Endometrium (tissue), 2 donors: ENCODE results near the gene C16orf46.
A peak's percentile ranks its signal among the peaks of the same experiment; 100 is the strongest.

Experiments used
- FAIRE-seq: peaks from 2 replicates; lab custom pipeline; 2012; peaks lifted over from hg19 to GRCh38; lab: Jason Lieb, UNC
- donor health status: control.
- donor health status: control.

Gene C16orf46

GRCh38 chr16:81076566-81077075 lies 417 bp downstream of the C16orf46 start:
- FAIRE-seq: peak; percentile 29

- FAIRE-seq: no peak
These were observed 3.3 kb downstream of the C16orf46 start for GRCh38 chr16:81073560-81074330.

DNA sequence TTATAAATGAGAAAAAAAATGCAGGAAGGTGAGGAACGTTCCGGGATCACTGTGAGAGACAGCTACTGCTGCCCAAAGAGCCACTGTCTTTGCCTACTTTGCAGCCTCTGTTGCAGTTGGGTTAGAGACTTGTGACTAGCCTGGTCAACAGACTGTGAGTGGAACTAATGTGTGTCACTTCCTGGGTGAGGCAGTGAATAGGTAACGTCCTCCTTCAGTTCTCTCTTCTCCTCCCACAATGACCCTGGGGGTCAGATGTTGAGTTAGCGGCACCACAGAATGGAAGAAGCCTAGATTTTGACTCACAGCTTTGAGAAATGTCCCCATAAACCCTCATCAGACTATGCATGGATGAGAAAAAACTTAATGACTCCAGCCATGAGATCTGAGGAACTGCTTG lies 5.2 kb downstream of the C16orf46 start:
- no peak for FAIRE-seq

GRCh38 chr16:81070979-81071378 lies 6.1 kb downstream of the C16orf46 start:
- FAIRE-seq: no peak

- FAIRE-seq: no peak
These were observed 8.0 kb downstream of the C16orf46 start for GRCh38 chr16:81069063-81069462.

GRCh38 chr16:81067166-81067565 lies 9.9 kb downstream of the C16orf46 start:
- peak; percentile 18 for FAIRE-seq

GRCh38 chr16:81066681-81067080 lies 10.4 kb downstream of the C16orf46 start:
- FAIRE-seq: no peak

DNA sequence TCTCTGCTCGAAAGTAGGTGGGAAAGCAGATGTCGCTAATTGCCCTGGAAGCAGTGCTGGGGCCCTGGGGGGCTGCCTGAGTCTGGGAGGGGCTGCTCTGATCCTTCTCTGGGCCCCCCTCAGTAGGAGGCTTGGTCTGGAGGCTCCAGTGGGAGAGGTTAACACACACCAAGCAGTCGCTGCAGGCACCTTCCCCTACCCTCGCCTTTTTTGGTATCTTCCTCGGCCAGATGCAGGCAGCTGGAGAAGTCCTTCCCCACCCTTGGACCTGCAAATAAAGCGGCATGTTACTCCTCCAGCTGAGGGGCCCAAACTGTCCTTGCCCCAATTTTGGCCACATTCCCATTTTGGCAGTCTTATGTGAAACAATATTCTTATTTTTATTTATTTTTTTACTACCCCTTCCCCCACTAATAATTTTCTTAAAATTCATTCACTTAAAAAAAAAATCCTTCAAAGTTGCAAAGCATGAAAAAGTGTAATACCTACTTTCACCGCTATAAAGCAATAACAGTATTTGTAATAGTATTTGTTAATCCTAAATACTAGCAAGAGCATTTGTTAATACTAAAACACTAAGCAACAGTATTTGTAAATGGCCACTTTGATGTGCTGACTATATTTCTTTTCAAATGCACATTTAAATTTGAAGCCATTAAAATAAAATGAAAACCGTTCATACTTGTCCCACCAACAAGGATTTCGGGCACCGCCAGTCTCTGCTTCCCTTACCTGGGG lies 15.0 kb downstream of the C16orf46 start:
- FAIRE-seq: no peak

- no peak for FAIRE-seq
These were observed 15.8 kb downstream of the C16orf46 start for GRCh38 chr16:81061307-81061640.

GRCh38 chr16:81060576-81061306 lies 16.3 kb downstream of the C16orf46 start:
- no peak for FAIRE-seq

- no peak for FAIRE-seq
These were observed 23.3 kb downstream of the C16orf46 start for GRCh38 chr16:81053761-81054160.

DNA sequence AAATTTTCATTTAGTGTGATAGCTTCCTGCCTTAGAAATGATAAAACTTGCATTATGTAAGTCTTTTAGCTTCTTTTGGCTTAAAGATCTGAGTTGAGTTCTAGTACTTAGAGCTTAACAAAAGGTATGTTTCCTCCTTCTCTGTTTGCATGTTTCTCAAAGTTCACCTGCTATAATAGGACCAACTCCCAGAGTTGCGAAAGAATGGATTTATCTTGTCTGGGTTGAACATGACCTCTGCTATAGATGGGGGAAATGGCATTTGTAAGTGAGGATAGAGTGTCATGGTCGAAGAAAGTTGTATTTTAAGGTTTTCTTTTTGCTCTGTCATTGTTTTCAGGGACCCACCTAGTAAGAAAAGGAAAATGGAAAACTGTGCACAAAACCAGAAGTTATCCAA lies 34.2 kb downstream of the C16orf46 start:
- no peak for FAIRE-seq

DNA sequence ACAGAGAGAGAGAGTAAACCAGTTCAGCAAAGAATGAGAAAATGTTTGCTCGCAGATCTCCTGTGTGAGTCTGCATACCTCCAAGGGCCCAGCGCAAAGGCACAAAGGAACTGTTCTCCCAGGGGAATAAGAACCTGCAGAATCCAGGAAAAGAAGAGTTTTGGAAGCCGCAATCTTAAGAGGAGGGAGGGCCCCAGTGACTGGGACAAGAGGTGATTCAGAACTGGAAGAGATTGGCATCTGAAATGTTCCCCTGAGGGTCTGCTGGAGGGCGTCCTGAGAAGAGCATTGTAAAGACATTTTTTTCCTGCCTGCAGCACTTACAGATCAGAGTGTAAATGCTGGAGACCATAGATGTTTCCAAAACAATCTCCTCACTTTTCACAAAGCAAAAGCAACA lies 35.3 kb downstream of the C16orf46 start:
- FAIRE-seq: no peak

DNA sequence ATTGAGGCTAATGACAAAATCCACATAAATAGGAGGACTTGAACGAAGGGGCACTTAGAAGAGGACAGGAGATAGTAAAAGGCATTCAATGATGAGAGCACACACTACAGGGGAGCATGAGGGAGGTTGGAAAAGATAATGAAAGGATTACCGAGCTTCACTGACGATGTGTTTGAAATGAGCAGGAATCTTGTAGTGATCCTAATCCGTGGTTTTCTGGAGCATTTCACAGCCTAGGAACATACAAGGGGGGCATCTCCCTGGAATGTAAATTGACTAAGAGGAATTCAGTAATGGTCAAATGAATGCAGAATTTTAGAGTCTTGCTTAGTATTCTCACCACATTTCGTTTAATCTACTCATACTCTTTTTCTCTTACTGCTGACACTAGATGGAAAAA lies 36.2 kb downstream of the C16orf46 start:
- FAIRE-seq: no peak

DNA sequence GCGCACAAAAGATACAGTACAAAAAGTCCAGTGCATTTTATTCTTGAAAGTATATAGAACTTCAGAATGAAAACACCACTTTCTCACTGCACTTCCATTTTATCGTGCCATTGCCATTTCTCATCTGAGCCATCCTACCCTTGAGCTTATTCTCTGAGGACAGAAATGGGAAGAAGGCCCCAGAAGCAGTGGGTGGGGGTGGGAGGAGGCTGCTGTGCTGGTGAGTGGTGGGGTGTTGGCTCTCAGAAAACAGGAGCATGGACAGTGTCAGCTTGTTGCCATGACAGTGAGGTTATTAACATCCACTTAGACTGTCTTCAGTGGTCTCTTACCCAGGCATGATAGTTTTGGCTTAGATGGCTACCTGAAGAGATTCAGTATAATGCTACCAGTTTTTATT lies 36.9 kb downstream of the C16orf46 start:
- FAIRE-seq: no peak

GRCh38 chr16:81036751-81037350 lies 40.2 kb downstream of the C16orf46 start:
- FAIRE-seq: no peak

DNA sequence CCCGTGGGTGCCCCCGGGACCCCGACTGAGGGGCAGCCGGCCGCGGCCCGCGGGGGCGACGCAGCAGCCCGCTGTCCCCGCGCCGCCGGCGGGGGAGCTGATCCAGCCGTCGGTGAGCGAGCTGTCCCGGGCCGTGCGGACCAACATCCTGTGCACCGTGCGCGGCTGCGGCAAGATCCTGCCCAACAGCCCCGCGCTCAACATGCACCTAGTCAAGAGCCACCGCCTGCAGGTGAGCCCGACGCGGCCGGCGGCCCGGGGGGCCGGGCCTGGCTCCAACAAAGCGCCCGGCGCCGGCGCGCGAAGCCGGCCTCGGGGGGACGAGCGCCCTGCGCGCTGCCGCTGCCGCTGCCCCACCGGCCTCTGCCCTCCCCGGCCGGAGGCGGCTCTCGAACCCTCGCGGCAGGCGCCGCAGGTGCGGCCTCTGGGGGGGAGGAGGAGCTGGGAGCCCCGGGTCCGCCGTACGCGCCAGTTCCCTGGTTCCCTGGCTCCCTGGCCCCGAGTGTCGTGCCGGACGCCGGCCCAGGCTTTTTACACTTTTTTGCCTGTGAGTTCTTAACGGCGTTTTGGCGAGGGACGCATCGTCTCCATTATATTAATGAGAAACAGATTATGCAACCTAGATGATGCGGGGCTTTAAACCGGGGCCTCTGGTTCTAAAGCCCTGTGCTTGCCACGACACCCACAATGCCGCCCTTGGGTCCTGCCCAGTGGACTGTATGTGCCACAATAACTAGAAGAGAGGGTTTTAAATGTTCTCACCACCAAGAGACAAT lies 40.9 kb downstream of the C16orf46 start:
- no peak for FAIRE-seq

- FAIRE-seq: no peak
These were observed 41.6 kb downstream of the C16orf46 start, which contains the start of gene ATMIN for GRCh38 chr16:81035398-81035974. ATMIN (plus strand) TSS chr16:81035842; CDS start chr16:81035871, 29 bp downstream.

DNA sequence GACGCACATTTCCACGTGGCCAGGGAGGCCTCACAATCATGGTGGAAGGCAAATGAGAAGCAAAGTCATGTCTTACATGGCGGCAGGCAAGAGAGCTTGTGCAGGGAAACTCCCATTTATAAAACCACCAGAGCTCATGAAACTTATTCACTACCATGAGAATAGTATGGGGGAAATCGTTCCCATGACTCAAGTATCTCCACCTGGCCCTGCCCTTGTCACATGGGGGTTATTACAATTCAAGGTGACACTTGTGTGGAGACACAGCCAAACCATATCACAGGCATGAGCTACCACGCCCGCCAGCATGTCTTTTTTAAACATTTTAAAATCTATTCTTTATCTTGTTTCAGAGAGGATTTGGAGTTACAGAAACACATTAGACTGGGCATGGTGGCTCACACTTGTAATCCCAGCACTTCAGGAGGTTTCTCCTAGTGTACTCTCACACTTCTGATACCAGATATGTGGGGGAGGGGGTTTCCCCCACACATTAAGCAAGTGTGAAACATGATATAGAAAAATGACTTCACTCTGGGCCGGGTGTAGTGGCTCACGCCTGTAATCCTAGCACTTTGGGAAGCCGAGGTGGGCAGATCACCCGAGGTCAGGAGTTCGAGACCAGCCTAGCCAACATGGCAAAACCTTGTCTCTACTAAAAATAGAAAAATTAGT lies 47.0 kb downstream of the C16orf46 start:
- FAIRE-seq: no peak

- no peak for FAIRE-seq
These were observed 50.6 kb downstream of the C16orf46 start for GRCh38 chr16:81026429-81026828.

DNA sequence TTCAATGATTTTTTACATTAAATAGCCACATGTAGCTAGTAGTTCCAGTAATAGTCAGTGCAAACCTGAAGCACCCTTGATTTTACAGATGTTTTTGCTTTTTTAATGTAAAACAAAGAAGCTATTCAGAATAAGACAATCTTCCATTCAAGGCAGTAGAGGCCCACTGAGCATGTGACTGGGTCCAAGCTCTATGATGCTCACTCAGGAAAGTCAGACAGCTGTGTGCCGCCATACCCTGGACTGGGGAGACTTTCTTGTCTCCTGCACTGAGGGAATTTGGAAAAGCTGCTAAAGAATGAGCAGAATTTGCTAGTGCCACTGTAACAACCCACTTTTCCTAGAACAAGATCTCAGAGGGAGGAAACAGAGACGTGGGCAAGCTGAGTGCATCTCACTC lies 58.5 kb downstream of the C16orf46 start:
- no peak for FAIRE-seq
